ENCODE measurements around the gene TNFRSF8.

DNA sequence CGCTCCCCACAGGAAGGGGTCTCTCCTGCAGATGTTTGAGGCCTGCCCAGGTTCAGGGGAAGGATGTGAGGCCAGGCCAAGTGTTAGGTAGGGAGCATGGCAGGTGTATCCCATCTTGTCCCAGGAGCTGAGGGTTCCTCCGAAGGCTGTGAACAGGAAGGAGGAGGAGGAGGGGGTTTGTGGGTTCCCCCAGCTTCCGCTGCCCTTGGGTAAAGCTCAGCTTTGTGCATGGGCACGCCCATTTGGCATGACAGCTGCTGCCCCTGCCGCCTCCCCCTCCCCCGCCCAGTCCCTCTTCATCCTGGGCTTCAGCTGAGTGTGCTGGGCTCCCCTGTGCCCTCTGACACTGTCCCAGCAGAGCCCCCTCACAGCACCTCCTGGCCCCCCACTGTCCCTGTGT is 25.5 kb downstream of the TNFRSF8 start:
- TF ChIP-seq NRF1 (IDR thresholded peaks at IDR 0.05; ENCODE audit: low read depth, low read length) = no peak
- no peak for TF ChIP-seq CTCF (IDR thresholded peaks at IDR 0.05)
- no peak for TF ChIP-seq SIN3A (IDR thresholded peaks at IDR 0.05; ENCODE audit: borderline replicate concordance, low read depth, low read length)
- TF ChIP-seq, protein P1, sequence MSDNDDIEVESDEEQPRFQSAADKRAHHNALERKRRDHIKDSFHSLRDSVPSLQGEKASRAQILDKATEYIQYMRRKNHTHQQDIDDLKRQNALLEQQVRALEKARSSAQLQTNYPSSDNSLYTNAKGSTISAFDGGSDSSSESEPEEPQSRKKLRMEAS (IDR thresholded peaks at IDR 0.05; ENCODE audit: low read depth) = no peak
- no peak for TF ChIP-seq JUND (IDR thresholded peaks at IDR 0.05)
